Measurements from ENCODE around the gene STPG4.
"Not testable (repeated sequence)": the region's sequence is repeated elsewhere in the genome, so short reads cannot be mapped to it uniquely, and the experiment has no call there.

Gene STPG4, protein sequence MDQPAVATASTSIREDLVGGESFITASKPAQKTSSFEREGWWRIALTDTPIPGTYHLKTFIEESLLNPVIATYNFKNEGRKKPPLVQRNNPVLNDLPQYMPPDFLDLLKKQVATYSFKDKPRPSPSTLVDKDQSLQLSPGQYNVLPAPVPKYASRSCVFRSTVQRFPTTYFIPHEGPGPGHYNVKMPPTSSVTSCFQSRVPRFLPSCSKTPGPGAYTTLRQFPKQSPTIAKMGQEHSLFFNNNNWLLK

DNA sequence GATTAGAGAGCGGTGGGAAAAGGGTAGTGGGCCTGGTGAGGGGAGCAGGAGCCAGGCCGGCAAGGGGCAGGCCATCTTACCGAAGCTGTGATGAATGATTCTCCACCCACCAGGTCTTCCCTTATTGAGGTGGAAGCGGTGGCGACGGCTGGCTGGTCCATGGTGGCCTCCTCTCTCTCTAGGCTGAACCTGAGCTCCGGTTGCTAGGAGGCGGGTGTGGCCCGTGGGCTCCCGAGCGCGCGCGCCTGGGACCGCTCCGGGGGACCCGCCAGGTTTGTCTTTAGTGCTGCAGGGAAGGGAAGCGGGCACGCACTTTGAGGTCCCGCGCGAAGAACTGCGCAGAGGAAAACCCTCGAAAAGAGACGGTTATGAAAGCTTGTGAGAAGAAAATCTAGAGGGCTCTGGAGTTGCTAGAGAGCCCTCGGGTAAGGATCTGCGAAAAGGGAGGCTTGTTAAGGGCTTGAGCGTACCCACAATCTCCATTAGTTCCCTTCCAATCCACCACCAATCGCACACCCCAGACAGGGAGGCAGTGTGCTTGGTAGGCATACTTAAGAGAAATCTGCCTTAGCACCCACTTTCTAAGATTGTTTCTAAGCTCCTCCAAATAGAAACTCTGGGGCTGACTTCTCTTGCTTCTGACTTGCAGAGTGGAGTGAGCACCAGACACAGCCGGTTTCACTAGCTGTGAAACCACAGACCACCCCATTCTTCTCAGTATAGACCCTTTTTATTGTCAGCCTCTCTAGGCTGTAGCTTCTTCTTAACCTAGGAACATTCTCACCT, at the start of gene STPG4:
STPG4 (minus strand) TSS at position 218 of the 786 bp plus-strand sequence; CDS start at position 161, 57 bp downstream.
- DNase-seq = no peak

GRCh38 chr2:47204691-47205090, 49.6 kb upstream of the STPG4 start:
- DNase-seq = no peak

- no peak for DNase-seq
These were observed 48.9 kb upstream of the STPG4 start for GRCh38 chr2:47203995-47204394.

DNA sequence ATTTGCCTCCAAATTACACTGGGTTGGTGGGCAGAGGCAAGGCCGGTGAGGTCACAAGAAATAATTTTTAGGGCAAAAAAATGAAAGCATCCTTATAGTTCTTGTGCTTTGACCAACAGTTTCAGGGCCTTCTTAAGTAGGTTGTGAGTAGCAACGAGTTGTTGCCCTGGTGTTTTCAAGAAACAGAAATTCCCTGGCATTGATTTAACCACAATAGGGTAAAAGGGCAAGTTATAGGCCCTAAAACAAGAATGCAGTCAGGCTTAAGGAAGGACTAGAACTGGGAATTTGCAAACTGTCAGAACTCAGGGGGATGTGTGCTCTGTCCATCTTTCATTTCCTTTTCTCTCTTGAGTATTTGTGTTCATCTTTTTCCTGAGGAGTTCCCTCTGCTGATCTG, 46.1 kb upstream of the STPG4 start:
- no peak for DNase-seq

DNA sequence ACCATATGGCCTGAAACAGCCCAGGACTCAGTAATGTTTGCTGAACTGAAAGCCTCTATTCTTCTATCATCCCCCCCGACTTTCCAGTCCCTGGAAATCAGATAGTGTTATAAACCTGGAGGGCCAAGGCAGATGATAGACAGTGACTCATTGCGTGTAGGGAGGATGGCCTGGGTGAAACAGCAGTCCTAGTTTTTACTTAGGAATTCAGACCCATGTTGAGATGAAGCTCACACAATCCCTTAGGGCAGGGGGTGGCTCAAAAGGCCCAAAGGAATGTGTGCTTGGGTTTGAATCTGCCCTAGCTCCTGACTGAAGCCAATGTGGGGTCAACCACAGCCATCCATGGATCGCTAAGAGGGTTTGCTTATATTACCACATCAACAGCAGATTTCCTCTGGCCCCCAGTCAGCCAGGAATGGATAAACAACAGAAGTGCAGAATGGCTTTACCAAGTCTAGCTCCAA, 43.9 kb upstream of the STPG4 start:
- DNase-seq = no peak

- DNase-seq = no peak
These were observed 41.4 kb upstream of the STPG4 start for GRCh38 chr2:47196499-47196898.

GRCh38 chr2:47196046-47196445, 40.9 kb upstream of the STPG4 start:
- DNase-seq = no peak

DNA sequence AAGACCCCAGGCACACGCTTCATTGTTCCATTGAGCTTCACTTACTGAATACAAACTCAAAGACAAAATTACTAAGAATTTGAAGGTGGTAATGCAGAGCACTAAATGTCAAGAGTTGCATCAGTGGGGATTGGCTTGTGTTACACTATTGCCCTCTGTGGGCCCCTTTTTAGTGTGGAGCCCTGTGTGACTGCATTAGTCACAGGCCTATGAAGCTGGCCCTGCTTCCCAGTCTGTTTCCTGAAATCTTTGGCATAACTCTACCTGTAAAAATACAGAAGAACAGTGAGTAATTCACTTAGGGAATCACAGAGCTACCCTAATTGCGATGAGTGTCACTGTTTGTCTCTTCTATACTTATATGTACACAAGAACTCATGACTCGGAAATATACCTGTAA, 40.0 kb upstream of the STPG4 start:
- peak in 1 of 2 experiments; percentile 21 for DNase-seq

DNA sequence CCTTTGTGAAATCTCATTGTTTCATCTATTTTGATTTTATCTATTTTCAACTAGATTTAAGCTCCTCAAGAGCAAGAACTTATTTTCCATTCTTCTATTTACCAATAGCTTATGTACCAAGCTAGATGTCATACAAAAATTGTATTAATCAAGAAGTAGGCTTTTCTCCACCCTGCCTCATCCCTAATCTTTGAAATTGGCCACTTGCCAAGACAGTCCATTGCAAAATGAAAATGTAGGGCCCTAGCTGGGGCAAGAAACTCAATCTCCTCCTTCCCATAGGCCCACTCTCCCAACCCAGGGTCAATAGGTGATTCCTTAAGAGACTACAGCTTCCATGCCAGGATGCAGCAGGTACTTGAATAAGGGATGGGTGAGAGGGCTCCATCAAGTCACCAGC, 39.3 kb upstream of the STPG4 start:
- no peak for DNase-seq

- no peak for DNase-seq
These were observed 38.5 kb upstream of the STPG4 start for GRCh38 chr2:47193607-47194006.

DNA sequence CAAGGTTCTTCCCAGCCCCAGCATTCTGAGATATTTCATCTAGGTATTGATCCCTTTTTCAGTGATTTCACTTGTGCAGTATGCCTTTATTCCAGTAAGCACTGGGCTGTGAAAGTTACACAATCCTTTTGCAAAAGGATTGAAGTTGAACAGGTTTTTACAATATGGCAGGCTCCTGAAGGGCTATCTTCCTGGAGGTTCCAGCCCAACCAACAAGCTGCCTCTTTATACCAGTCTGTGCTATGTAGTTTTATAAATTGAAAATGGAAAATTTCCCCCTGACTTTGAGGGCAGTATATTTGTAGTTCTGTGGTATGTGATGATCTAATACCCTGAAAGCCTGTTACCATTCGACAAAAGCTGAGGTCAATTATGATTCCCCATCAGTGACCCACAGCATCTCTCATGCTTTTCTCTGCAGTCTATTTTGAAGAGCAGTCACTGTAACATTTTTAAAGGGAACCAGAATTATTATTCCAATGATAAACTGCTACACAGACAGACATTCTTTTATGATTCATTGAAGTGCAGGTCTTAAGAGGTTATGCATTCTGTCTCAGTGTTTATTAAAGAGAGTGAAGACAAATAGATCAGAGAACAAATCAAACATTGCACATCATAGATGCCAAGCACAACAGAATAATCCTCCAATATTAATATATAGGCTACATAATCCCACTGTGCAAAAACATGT, 35.2 kb upstream of the STPG4 start:
- DNase-seq = no peak

DNA sequence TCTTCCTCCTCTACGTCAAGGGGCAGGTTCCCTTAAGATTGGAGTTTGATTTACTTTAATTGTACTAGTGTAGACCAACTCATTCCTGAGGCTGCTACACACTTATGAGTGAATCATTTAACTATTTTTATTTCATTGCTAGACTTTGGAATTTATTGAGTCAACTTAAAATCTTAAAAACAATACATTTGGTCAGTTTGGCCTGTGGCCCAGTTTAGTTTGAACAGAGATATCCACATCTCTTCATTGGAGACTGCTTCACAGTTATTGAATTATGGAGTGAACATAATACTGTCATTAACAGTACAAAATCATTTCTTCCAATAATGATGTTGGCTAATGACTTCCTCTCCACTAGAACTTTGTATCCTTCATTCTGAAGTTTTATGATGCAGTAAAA, 34.5 kb upstream of the STPG4 start:
- no peak for DNase-seq

DNA sequence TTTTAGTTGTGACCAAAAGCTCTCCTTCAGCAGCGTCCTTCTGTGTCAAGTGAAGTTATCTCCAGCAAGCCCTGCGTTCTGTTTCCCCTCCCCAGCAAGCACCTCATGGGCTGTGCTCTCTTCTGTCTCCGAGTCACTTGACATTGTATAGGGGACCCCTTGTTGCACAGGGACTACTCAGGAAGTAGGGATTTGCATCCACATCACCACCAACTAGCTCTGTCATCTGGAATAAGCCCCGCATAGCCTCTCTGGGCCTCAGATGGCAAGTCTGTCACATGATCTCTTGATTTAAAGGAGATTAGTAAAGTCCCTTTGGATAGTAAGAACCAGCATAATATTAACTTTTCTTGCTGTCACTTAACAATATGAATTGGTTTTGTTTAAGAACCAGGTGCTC, 32.0 kb upstream of the STPG4 start:
- DNase-seq = no peak

GRCh38 chr2:47186351-47186750, 31.2 kb upstream of the STPG4 start:
- no peak for DNase-seq

DNA sequence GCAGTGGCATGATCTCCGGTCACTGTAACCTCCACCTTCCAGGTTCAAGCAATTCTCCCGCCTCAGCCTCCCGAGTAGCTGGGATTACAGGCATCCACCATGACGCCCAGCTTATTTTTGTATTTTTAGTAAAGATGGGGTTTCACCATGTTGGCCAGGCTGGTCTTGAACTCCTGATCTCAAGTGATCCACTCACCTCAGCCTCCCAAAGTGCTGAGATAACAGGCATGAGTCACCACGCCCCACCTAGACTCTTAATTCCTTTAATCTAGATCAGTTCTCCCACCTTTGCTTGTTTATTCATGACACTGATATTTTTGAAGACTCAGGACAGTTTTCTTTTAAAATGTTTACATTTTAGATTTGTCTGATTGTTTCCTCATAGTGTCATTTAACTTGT, 30.0 kb upstream of the STPG4 start:
- DNase-seq = not testable (repeated sequence)

GRCh38 chr2:47181176-47181575, 26.1 kb upstream of the STPG4 start:
- no peak for DNase-seq

GRCh38 chr2:47180531-47180930, 25.4 kb upstream of the STPG4 start:
- no peak for DNase-seq

DNA sequence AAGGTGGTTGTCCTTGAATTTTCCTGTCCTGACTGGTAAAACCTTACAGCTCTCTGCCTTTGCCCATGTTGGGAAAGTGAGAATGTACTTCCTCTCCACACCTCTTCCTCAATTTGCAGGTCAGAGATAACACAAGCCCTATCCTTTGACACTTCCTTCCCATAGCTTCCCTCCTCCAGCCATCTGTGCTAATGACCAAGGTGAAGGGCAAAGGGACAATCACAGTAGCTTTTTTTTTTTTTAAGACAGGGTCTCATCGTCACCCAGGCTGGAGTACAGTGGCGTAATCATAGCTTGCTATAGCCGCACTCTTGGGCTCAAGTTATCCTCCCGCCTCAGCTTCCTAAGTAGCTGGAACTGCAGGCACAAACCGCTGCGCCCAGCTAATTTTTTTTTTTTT, 24.3 kb upstream of the STPG4 start:
- peak; percentile 83 to 88 for DNase-seq

DNA sequence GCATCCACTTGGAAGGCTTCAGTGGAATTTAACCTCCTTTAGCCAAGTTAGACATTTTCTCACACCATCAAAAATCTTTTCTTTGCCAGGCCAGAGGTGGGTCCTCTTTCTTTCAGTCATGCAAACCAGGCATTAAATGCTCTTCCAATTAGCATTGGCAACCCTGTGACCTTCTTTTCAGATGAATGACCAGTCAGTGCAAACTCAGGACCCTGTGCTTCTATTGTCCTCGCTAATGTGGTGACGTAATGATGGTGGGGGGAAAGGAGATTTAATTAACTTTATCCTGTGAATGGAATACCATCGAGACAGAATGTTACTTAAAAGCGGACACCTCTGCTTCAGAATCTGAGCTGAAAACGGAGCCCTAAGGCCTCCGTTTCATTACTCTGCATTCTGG, 23.2 kb upstream of the STPG4 start:
- DNase-seq = no peak

DNA sequence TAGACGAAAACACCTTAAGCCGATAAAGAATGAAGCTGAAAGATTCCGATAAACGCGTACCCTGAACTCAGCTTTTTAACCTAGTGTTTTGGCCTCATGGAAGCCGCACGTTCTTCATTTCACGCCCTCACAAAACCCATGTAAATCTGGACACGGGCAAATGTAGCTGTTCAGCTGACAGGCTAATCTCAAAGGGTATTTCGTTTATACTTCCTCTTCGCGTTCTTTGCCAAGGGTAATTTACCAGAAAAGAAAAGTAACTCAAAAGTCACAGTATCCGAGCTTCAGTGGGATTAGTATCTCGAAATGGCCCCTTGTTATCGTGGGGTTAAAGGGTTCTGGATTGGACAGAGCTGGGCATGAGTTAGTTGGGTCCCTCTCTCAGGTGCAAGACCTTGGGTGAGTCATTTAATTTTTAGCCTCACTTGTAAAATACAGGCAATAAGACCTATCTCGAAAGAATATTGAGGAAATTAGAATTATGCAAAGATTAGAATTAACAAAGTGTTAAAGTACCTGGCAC, 22.0 kb upstream of the STPG4 start:
- peak in 1 of 2 experiments; percentile 83 for DNase-seq

- DNase-seq = peak; percentile 14 to 15
These were observed 19.7 kb upstream of the STPG4 start for GRCh38 chr2:47174733-47175361.

GRCh38 chr2:47173986-47174732, 19.1 kb upstream of the STPG4 start:
- no peak for DNase-seq
